Endothelial cell of umbilical vein (primary cell): ENCODE measurements around the gene RHD.

Experiments used
- CTCF ChIP-seq, 2 donors: IDR thresholded peaks; 1 replicate in 1 of 2; 2 replicates in 1 of 2; pipeline ENCODE4 v1.5.1; 2011; ENCODE audit warnings: low read length in 2 of 2, mild to moderate bottlenecking in 2 of 2, moderate library complexity in 2 of 2, control low read depth in 1 of 2, inconsistent platforms in 1 of 2, low read depth in 1 of 2; ENCODE audit not compliant: insufficient read depth in 1 of 2; ENCODE audit errors: extremely low read depth in 1 of 2
- EZH2 ChIP-seq: IDR thresholded peaks from 2 replicates; pipeline ENCODE4 v1.6.1; 2012; ENCODE audit warnings: borderline replicate concordance, low read depth, mild to moderate bottlenecking, moderate library complexity, low read length, inconsistent platforms; ENCODE audit not compliant: severe bottlenecking
- FOS ChIP-seq: IDR thresholded peaks from 2 replicates; pipeline ENCODE4 v1.6.1; 2011; ENCODE audit warnings: mild to moderate bottlenecking, low read length, moderate library complexity, borderline replicate concordance; ENCODE audit not compliant: insufficient read depth
- POLR2AphosphoS5 ChIP-seq: IDR thresholded peaks from 2 replicates; pipeline ENCODE4 v1.6.1; 2012; ENCODE audit warnings: low read depth, mild to moderate bottlenecking, control low read depth, low read length, moderate library complexity; ENCODE audit not compliant: insufficient read depth

GRCh38 chr1:25338188-25338981 is 66.1 kb downstream of the RHD start, which contains the start of gene TMEM50A:
- peak; percentile 36 for TF ChIP-seq POLR2AphosphoS5
- no peak for TF ChIP-seq CTCF (IDR thresholded peaks at IDR 0.05; ENCODE audit: extremely low read depth in 1 of 2, insufficient read depth in 1 of 2, low read depth in 1 of 2, low read length in 2 of 2)
- no peak for TF ChIP-seq EZH2
- no peak for TF ChIP-seq FOS
